ENCODE results near the gene MATR3.

The MATR3 gene

DNA sequence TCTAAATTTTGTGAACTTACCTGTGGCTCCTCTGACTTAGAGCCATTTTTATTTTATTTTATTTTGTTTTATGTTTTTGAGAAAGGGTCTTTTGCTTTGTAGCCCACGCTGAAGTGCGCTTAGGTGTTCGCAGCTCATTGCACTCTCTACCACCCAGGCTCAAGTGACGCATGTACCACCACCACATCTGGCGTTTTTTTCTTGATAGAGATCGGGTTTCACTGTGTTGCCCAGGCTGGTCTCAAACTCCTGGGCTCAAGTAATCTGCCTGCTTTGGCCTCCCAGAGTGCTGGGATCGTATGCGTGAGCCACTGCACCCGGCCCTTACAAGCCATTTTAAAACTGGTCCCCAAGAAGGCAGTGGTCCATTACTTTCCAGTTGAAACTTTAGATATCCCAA is 18.5 kb downstream of the MATR3 start:
- TF ChIP-seq POLR2AphosphoS5 (IDR thresholded peaks at IDR 0.05; ENCODE audit: low read depth, low read length), result no peak
- TF ChIP-seq FOXP2 (optimal IDR thresholded peaks at IDR 0.05; ENCODE audit: borderline replicate concordance, extremely low read depth, extremely low read length, insufficient read depth), result no peak
- TF ChIP-seq, protein P1, sequence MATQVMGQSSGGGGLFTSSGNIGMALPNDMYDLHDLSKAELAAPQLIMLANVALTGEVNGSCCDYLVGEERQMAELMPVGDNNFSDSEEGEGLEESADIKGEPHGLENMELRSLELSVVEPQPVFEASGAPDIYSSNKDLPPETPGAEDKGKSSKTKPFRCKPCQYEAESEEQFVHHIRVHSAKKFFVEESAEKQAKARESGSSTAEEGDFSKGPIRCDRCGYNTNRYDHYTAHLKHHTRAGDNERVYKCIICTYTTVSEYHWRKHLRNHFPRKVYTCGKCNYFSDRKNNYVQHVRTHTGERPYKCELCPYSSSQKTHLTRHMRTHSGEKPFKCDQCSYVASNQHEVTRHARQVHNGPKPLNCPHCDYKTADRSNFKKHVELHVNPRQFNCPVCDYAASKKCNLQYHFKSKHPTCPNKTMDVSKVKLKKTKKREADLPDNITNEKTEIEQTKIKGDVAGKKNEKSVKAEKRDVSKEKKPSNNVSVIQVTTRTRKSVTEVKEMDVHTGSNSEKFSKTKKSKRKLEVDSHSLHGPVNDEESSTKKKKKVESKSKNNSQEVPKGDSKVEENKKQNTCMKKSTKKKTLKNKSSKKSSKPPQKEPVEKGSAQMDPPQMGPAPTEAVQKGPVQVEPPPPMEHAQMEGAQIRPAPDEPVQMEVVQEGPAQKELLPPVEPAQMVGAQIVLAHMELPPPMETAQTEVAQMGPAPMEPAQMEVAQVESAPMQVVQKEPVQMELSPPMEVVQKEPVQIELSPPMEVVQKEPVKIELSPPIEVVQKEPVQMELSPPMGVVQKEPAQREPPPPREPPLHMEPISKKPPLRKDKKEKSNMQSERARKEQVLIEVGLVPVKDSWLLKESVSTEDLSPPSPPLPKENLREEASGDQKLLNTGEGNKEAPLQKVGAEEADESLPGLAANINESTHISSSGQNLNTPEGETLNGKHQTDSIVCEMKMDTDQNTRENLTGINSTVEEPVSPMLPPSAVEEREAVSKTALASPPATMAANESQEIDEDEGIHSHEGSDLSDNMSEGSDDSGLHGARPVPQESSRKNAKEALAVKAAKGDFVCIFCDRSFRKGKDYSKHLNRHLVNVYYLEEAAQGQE (IDR thresholded peaks at IDR 0.05; ENCODE audit: insufficient read depth in 1 of 2, low read depth in 2 of 2, low read length in 2 of 2), result no peak
- no peak for TF ChIP-seq TAF1 (IDR thresholded peaks at IDR 0.05; ENCODE audit: borderline replicate concordance, insufficient read depth, low read length)
- no peak for TF ChIP-seq SIN3A (IDR thresholded peaks at IDR 0.05; ENCODE audit: borderline replicate concordance, insufficient read depth, low read length)

DNA sequence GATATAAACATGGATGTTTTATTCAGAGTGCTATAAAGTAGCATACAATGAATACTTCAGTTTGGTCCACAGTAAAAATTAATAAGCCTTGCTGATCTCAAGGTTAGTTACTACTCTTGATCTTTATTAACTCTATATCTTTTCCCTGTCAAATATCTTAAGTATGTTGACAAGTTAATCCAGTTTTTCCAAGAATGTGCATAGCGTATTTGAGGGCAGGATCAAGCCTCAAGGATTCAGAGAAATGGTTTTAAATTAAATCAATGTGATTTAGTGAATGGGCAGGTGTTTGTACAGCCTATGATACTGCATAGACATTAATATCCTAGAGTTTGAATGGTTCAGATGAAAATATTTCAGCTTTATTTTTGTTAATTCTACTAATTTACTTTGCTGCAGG is 20.7 kb downstream of the MATR3 start:
- TF ChIP-seq, protein P1 (IDR thresholded peaks at IDR 0.05; ENCODE audit: insufficient read depth in 1 of 2, low read depth in 2 of 2, low read length in 2 of 2), result no peak

DNA sequence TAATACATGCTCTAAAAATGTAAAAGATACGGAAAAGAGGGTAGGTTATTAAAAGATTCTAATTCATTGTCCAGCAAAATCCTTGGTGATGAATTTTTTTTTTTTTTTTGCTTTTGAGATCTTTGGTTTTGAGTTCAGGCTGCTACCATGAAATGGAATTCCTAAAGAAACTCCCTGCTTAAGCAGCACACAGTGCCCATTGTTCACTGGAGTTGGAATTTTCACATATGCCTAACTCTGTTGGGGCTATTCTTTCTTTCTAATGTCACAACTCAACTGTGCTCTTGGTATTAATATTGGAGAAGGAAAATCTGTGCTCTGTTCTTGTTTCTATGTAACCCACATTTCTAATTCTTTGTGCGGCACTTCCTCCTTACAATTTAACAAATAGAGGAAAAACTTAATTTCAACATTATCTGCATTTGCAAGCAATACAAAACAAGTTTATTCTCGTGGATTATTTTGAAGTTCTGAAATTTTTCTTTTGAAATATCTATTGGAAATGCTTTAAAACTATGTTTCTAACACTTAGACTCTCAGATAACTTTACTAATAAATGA is 21.6 kb downstream of the MATR3 start:
- no peak for TF ChIP-seq TAF1 (IDR thresholded peaks at IDR 0.05; ENCODE audit: borderline replicate concordance, insufficient read depth, low read length)
- TF ChIP-seq, protein P1 (IDR thresholded peaks at IDR 0.05; ENCODE audit: insufficient read depth in 1 of 2, low read depth in 2 of 2, low read length in 2 of 2), result no peak
- no peak for TF ChIP-seq POLR2AphosphoS5 (IDR thresholded peaks at IDR 0.05; ENCODE audit: low read depth, low read length)
- no peak for TF ChIP-seq SIN3A (IDR thresholded peaks at IDR 0.05; ENCODE audit: borderline replicate concordance, insufficient read depth, low read length)
- TF ChIP-seq FOXP2 (optimal IDR thresholded peaks at IDR 0.05; ENCODE audit: borderline replicate concordance, extremely low read depth, extremely low read length, insufficient read depth), result no peak

DNA sequence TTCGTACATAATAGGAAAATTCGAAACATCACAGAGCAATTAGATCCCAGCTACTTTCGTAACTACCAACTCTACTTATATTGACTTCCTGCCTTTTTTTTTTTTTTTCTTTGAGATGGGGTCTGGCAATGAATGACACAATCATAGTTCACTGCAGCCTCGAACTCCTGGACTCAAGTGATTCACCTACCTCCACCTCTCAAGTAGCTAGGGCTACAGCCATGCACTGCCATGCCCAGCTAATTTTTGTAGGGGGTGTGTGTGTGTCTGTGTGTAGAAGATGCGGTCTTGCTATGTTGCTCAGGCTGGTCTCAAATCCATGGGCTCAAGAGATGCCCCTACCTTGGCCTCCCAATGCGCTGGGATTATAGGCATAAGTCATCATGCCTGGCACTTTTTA is 42.3 kb downstream of the MATR3 start:
- TF ChIP-seq SIN3A (IDR thresholded peaks at IDR 0.05; ENCODE audit: borderline replicate concordance, insufficient read depth, low read length), result no peak
- no peak for TF ChIP-seq TAF1 (IDR thresholded peaks at IDR 0.05; ENCODE audit: borderline replicate concordance, insufficient read depth, low read length)
- no peak for TF ChIP-seq FOXP2 (optimal IDR thresholded peaks at IDR 0.05; ENCODE audit: borderline replicate concordance, extremely low read depth, extremely low read length, insufficient read depth)
- TF ChIP-seq, protein P1 (IDR thresholded peaks at IDR 0.05; ENCODE audit: insufficient read depth in 1 of 2, low read depth in 2 of 2, low read length in 2 of 2), result no peak
- no peak; the same call in 1 of the 2 replicates for TF ChIP-seq POLR2AphosphoS5 (IDR thresholded peaks at IDR 0.05; ENCODE audit: low read depth, low read length)

DNA sequence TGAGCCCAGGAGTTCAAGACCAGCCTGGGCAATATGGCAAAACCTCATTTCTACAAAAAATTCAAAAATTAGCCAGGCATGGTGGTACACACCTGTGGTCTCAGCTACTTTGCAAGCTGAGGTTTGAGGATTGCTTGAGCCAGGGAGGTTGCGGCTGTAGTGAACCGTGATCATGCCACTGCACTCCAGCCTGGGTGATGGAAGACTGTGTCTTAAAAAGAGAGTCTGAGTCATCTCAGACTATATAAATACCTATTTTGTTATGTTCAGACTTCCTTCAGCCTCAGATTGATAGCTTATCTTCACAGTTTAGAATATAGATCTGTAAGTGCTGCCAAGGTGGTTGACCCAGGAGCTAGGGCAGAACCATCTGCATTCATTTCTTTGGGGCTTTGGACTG is 46.5 kb downstream of the MATR3 start:
- TF ChIP-seq, protein P1 (IDR thresholded peaks at IDR 0.05; ENCODE audit: insufficient read depth in 1 of 2, low read depth in 2 of 2, low read length in 2 of 2), result no peak
- TF ChIP-seq POLR2AphosphoS5 (IDR thresholded peaks at IDR 0.05; ENCODE audit: low read depth, low read length) (no peak), TAF1 (IDR thresholded peaks at IDR 0.05; ENCODE audit: borderline replicate concordance, insufficient read depth, low read length) (no peak), FOXP2 (optimal IDR thresholded peaks at IDR 0.05; ENCODE audit: borderline replicate concordance, extremely low read depth, extremely low read length, insufficient read depth) (no peak), SIN3A (IDR thresholded peaks at IDR 0.05; ENCODE audit: borderline replicate concordance, insufficient read depth, low read length) (no peak)
